H1 (cell line): ENCODE data around the gene ETV7. TPM values are rescaled to one million over a fixed set of nuclear protein-coding genes. Genes with fewer than 3 reads are reported as not detected.

ENCODE experiments used
- polyA plus RNA-seq, 7 experiments: library from polyadenylated mRNA; depleted of rRNA in 3 of 7; stranded (reverse) in 5 of 7; unstranded in 2 of 7; fragments of >200 nt in 5 of 7; fragments of 200-250 nt in 2 of 7; gene quantifications; 1 replicate in 5 of 7; 2 replicates in 1 of 7; 4 replicates in 1 of 7; pipeline versions ENCODE4 v1.2.1 to v1.2.3, GENCODE V29; 2011 to 2013; ENCODE audit warnings: missing spikeins in 2 of 7, mixed read lengths in 2 of 7
- total RNA-seq: library from RNA; stranded (reverse); fragmentation: NEBNext Ultra II Directional; extraction: Animal tissue kit (Norgen Biotek cat#: 25700); gene quantifications from 2 replicates; pipeline ENCODE4 v1.2.1, GENCODE V29; 2021
- TF ChIP-seq, protein P1 (sequence below): fragments of 300-600 bp; sonication (generic); IDR thresholded peaks from 2 replicates; pipeline ENCODE4 v1.7.1; 2012; ENCODE audit warnings: low read length, moderate library complexity, mild to moderate bottlenecking, inconsistent platforms; ENCODE audit not compliant: insufficient replicate concordance

The ETV7 gene
- total and polyA plus RNA-seq, 2 of the 8 experiments (the other 6 are each of a cell fraction or from before 2014, with no cell fraction given), result 0.54 to 2.4 TPM

DNA sequence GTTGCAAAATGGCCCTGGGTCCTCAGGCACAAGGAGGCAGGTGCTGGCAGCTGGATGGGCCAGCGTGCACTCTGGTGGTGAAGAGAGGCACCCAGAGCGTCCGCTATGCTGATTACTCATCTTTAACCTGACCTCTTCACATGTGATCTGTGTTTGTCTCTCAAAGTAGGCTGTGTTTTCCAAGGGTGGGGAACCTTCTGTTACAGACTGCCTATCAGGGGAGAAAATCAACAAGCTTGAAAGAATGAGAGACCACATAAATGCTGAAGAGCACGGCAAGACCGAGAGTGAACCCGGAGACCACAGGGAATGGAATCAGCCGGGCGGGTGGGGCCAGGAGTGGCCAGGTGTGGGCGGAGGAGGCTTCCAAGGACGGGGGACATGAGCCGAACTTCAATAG is 67.0 kb downstream of the ETV7 start (continued):
- TF ChIP-seq, protein P1, sequence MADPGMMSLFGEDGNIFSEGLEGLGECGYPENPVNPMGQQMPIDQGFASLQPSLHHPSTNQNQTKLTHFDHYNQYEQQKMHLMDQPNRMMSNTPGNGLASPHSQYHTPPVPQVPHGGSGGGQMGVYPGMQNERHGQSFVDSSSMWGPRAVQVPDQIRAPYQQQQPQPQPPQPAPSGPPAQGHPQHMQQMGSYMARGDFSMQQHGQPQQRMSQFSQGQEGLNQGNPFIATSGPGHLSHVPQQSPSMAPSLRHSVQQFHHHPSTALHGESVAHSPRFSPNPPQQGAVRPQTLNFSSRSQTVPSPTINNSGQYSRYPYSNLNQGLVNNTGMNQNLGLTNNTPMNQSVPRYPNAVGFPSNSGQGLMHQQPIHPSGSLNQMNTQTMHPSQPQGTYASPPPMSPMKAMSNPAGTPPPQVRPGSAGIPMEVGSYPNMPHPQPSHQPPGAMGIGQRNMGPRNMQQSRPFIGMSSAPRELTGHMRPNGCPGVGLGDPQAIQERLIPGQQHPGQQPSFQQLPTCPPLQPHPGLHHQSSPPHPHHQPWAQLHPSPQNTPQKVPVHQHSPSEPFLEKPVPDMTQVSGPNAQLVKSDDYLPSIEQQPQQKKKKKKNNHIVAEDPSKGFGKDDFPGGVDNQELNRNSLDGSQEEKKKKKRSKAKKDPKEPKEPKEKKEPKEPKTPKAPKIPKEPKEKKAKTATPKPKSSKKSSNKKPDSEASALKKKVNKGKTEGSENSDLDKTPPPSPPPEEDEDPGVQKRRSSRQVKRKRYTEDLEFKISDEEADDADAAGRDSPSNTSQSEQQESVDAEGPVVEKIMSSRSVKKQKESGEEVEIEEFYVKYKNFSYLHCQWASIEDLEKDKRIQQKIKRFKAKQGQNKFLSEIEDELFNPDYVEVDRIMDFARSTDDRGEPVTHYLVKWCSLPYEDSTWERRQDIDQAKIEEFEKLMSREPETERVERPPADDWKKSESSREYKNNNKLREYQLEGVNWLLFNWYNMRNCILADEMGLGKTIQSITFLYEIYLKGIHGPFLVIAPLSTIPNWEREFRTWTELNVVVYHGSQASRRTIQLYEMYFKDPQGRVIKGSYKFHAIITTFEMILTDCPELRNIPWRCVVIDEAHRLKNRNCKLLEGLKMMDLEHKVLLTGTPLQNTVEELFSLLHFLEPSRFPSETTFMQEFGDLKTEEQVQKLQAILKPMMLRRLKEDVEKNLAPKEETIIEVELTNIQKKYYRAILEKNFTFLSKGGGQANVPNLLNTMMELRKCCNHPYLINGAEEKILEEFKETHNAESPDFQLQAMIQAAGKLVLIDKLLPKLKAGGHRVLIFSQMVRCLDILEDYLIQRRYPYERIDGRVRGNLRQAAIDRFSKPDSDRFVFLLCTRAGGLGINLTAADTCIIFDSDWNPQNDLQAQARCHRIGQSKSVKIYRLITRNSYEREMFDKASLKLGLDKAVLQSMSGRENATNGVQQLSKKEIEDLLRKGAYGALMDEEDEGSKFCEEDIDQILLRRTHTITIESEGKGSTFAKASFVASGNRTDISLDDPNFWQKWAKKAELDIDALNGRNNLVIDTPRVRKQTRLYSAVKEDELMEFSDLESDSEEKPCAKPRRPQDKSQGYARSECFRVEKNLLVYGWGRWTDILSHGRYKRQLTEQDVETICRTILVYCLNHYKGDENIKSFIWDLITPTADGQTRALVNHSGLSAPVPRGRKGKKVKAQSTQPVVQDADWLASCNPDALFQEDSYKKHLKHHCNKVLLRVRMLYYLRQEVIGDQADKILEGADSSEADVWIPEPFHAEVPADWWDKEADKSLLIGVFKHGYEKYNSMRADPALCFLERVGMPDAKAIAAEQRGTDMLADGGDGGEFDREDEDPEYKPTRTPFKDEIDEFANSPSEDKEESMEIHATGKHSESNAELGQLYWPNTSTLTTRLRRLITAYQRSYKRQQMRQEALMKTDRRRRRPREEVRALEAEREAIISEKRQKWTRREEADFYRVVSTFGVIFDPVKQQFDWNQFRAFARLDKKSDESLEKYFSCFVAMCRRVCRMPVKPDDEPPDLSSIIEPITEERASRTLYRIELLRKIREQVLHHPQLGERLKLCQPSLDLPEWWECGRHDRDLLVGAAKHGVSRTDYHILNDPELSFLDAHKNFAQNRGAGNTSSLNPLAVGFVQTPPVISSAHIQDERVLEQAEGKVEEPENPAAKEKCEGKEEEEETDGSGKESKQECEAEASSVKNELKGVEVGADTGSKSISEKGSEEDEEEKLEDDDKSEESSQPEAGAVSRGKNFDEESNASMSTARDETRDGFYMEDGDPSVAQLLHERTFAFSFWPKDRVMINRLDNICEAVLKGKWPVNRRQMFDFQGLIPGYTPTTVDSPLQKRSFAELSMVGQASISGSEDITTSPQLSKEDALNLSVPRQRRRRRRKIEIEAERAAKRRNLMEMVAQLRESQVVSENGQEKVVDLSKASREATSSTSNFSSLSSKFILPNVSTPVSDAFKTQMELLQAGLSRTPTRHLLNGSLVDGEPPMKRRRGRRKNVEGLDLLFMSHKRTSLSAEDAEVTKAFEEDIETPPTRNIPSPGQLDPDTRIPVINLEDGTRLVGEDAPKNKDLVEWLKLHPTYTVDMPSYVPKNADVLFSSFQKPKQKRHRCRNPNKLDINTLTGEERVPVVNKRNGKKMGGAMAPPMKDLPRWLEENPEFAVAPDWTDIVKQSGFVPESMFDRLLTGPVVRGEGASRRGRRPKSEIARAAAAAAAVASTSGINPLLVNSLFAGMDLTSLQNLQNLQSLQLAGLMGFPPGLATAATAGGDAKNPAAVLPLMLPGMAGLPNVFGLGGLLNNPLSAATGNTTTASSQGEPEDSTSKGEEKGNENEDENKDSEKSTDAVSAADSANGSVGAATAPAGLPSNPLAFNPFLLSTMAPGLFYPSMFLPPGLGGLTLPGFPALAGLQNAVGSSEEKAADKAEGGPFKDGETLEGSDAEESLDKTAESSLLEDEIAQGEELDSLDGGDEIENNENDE, result no peak
